ENCODE measurements around the gene MYCL. TPM values are rescaled to one million over a fixed set of nuclear protein-coding genes. Genes with fewer than 3 reads are reported as not detected.

The MYCL gene
- polyA plus RNA-seq, 1 experiment: 0.77 TPM

DNA sequence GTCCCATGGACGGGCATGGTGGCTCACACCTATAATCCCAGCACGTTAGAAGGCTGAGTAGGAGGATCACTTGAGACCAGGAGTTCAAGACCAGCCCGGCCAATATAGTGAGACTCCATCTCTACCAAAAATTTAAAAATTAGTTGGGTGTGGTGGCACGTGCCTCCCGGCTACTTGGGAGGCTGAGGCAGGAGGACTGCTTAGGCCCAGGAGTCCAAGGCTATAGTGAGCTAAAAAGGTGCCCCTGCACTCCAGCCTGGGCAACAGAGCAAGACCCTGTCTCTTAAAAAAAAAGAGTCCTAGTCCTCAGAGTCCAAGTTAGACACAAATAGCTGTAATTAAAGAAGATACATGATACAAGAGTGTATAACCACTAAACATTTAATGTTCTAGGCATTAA lies 38.5 kb downstream of the MYCL start:
- TF ChIP-seq, protein P1, sequence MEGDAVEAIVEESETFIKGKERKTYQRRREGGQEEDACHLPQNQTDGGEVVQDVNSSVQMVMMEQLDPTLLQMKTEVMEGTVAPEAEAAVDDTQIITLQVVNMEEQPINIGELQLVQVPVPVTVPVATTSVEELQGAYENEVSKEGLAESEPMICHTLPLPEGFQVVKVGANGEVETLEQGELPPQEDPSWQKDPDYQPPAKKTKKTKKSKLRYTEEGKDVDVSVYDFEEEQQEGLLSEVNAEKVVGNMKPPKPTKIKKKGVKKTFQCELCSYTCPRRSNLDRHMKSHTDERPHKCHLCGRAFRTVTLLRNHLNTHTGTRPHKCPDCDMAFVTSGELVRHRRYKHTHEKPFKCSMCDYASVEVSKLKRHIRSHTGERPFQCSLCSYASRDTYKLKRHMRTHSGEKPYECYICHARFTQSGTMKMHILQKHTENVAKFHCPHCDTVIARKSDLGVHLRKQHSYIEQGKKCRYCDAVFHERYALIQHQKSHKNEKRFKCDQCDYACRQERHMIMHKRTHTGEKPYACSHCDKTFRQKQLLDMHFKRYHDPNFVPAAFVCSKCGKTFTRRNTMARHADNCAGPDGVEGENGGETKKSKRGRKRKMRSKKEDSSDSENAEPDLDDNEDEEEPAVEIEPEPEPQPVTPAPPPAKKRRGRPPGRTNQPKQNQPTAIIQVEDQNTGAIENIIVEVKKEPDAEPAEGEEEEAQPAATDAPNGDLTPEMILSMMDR (IDR thresholded peaks at IDR 0.05; ENCODE audit: low read depth, low read length): no peak
- Histone ChIP-seq H3K4me3 (ENCODE audit: low read depth, low read length) (no peak overlapping the region), H3K9me3 (ENCODE audit: control insufficient read depth, insufficient read depth, low read length) (no peaks in the 10 kb centered on the region), H3K27me3 (ENCODE audit: control insufficient read depth, insufficient read depth, low read length) (no peaks in the 10 kb centered on the region), H3K27ac (ENCODE audit: low read depth, low read length) (no peak overlapping the region)
- no peak for DNase-seq (ENCODE audit: low read depth, low spot score)
- POLR2A ChIA-PET: no interaction called here
- CTCF ChIA-PET: interaction anchor here (0.5 to 0.7 kb wide), 2 partner anchors 14 to 95 kb away, joined by 3 to 4 read pairs; no protein-coding TSS in a partner anchor

DNA sequence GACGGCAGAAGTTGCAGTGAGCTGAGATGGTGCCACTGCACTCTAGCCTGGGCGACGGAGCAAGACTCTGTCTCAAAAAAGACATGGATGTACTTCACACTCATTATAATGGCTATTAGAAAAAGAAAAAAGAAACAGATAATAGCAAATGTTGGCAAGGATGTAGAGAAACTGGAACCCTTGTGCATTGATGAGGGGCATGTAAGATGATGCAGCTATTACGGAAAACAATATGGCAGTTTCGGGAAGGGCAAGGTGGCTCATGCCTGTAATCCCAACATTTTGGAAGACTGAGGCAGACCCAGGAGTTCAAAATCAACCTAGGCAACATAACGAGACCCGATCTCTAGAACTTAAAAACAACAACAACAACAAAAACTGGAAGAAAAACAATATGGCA lies 40.7 kb downstream of the MYCL start:
- Histone ChIP-seq H3K27ac (ENCODE audit: low read depth, low read length) (no peak overlapping the region), H3K4me3 (ENCODE audit: low read depth, low read length) (no peak overlapping the region), H3K27me3 (ENCODE audit: control insufficient read depth, insufficient read depth, low read length) (no peaks in the 10 kb centered on the region), H3K9me3 (ENCODE audit: control insufficient read depth, insufficient read depth, low read length) (no peaks in the 10 kb centered on the region)
- ChIA-PET CTCF (no interaction called here), POLR2A (no interaction called here)
- no peak for DNase-seq (ENCODE audit: low read depth, low spot score)
- TF ChIP-seq, protein P1 (IDR thresholded peaks at IDR 0.05; ENCODE audit: low read depth, low read length): no peak

DNA sequence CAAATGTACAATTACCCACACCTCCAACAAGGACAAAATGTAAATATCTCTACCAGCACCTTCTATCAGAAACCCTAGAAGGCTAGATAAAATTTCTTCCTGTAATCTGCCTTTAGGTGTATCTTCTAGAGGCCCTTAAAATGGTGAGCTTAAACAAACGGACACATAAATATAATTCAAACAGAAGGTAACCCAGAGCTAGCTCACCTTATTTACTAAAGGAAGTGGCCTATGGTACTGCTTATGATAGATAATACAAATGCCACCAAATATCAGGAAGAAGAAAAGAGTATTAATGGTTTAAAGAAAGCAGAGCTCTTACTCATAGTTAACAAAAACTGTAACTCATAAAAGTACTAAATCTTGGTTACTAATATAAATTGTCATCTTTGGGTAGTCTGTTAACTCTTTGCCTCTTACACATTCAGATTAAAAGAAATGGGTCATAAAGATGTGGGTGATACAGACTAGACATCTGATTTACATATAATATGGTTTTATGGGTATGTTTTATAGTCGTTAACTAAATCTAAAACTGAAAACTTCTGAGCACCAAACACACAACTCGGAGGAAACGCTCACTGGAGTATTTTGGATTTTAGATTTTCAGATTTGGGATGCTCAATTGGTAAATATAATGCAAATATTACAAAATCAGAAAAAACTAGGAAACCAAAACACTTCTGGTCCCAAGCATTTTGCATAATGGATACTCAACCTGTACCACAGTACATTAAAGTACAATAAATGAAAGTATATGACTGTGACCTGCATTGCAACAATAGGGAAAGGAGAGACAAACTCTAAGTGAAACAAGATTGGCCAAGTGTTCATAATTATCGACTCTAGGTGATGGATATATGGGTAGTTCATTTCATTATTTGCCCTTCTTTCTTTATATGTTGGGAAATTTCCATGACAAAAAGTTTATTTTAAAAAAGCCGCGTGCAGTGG lies 41.6 kb downstream of the MYCL start:
- Histone ChIP-seq H3K9me3 (ENCODE audit: control insufficient read depth, insufficient read depth, low read length) (no peaks in the 10 kb centered on the region), H3K4me3 (ENCODE audit: low read depth, low read length) (no peak overlapping the region), H3K27ac (ENCODE audit: low read depth, low read length) (no peak overlapping the region), H3K27me3 (ENCODE audit: control insufficient read depth, insufficient read depth, low read length) (no peaks in the 10 kb centered on the region)
- TF ChIP-seq, protein P1 (IDR thresholded peaks at IDR 0.05; ENCODE audit: low read depth, low read length): no peak
- DNase-seq (ENCODE audit: low read depth, low spot score): no peak
- ChIA-PET POLR2A (interaction anchor here (0.7 kb wide), 1 partner anchor 40 kb away, joined by 3 read pairs; no protein-coding TSS in a partner anchor), CTCF (interaction anchor here (0.7 to 1.2 kb wide), 4 partner anchors 39 to 114 kb away, joined by 3 to 5 read pairs (median 4); no protein-coding TSS in a partner anchor)

DNA sequence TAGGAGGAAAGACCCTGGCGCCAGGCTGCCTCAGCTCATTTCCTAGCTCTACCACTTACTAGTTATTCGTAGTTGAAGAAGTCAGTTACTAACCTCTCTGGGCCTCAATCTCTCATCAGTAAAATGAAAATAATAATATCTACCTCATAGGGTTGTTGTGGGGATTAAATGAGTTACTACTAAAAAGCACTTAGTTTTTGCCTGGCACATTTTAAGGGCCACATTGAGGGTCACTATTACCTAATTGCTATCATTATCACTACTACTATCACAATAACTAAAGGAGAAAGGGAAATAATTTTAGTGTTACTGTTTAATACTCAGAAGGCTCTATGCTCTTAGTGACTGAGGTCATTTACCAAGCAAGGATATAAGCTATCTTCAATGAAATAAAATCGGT lies 43.4 kb downstream of the MYCL start:
- POLR2A ChIA-PET: interaction anchor here (0.7 kb wide), 1 partner anchor 92 kb away, joined by 13 read pairs; no protein-coding TSS in a partner anchor
- CTCF ChIA-PET: interaction anchor here (1.1 to 1.3 kb wide), 3 partner anchors 12 to 174 kb away, joined by 3 to 5 read pairs (median 4); partner anchors contain the start of gene MYCL

More for the DNA sequence above, 43.4 kb downstream of the MYCL start:
- no peaks in the 10 kb centered on the region for H3K9me3 ChIP-seq (ENCODE audit: control insufficient read depth, insufficient read depth, low read length)
- DNase-seq (ENCODE audit: low read depth, low spot score): no peak
- H3K4me3 ChIP-seq (ENCODE audit: low read depth, low read length): no peak overlapping the region
- no peaks in the 10 kb centered on the region for H3K27me3 ChIP-seq (ENCODE audit: control insufficient read depth, insufficient read depth, low read length)
- TF ChIP-seq, protein P1 (IDR thresholded peaks at IDR 0.05; ENCODE audit: low read depth, low read length): no peak
- no peak overlapping the region for H3K27ac ChIP-seq (ENCODE audit: low read depth, low read length)
